OCI-LY7 (cell line): ENCODE data around the gene GNAT3. TPM values are rescaled to one million over a fixed set of nuclear protein-coding genes. Genes with fewer than 3 reads are reported as not detected.

Experiments
- BruUV-seq: library from RNA; stranded (reverse); fragments of 400-500 nt; replicated peaks from 2 replicates; lab custom pipeline; 2021; lab: Mats Ljungman, UMichigan
- CTCF ChIA-PET: fragments of 300-600 bp; sonication (Branson Sonifier 250); formaldehyde crosslinking; loops from one replicate; lab custom pipeline; 2022; ENCODE audit warnings: antibody characterized with exemption; ENCODE audit not compliant: unreplicated experiment; lab: Charles Lee
- POLR2A ChIA-PET: fragments of 300-600 bp; sonication (Branson Sonifier 250); formaldehyde crosslinking; loops from one replicate; lab custom pipeline; 2022; ENCODE audit warnings: antibody characterized with exemption; lab: Charles Lee
- DNase-seq: peaks from one replicate; pipeline ENCODE4 v3.0.0-alpha.2; 2015; ENCODE audit warnings: low spot score
- H2AFZ ChIP-seq: fragments of 200-600 bp; sonication (generic), shearing (Covaris generic); 2 replicates; pipeline ENCODE4 v1.6.1; 2014; ENCODE audit warnings: mild to moderate bottlenecking, antibody characterized with exemption, low read length, moderate library complexity
- H3K27ac ChIP-seq: fragments of 200-600 bp; sonication (generic); 2 replicates; pipeline ENCODE4 v1.5.1; 2014; ENCODE audit warnings: mixed run types, low read depth, mild to moderate bottlenecking, moderate library complexity, low read length, inconsistent platforms; ENCODE audit not compliant: poor library complexity, severe bottlenecking
- H3K36me3 ChIP-seq: fragments of 200-600 bp; sonication (generic); 2 replicates; pipeline ENCODE4 v1.6.1; 2014; ENCODE audit warnings: mild to moderate bottlenecking, antibody characterized with exemption, low read length, moderate library complexity, mixed read lengths; ENCODE audit not compliant: insufficient read depth
- H3K4me1 ChIP-seq: fragments of 200-600 bp; sonication (generic); 2 replicates; pipeline ENCODE4 v1.5.1; 2014; ENCODE audit warnings: mild to moderate bottlenecking, low read length; ENCODE audit not compliant: insufficient read depth, poor library complexity, severe bottlenecking
- H3K4me2 ChIP-seq: fragments of 200-600 bp; sonication (generic); 2 replicates; pipeline ENCODE4 v1.6.1; 2014; ENCODE audit warnings: mild to moderate bottlenecking, low read length
- H3K4me3 ChIP-seq: fragments of 200-600 bp; sonication (generic); 2 replicates; pipeline ENCODE4 v1.5.1; 2014; ENCODE audit warnings: mild to moderate bottlenecking, low read depth, low read length; ENCODE audit not compliant: poor library complexity, severe bottlenecking
- H3K79me2 ChIP-seq: fragments of 200-600 bp; sonication (generic); 2 replicates; pipeline ENCODE4 v1.6.1; 2016; ENCODE audit warnings: low read depth, mild to moderate bottlenecking, low read length, moderate library complexity, mixed read lengths; ENCODE audit not compliant: insufficient read depth
- H3K9me2 ChIP-seq: fragments of 200-600 bp; sonication (generic); 2 replicates; pipeline ENCODE4 v1.6.1; 2016; ENCODE audit warnings: mild to moderate bottlenecking, low read length, mixed read lengths; ENCODE audit not compliant: insufficient read depth
- H3K9me3 ChIP-seq: fragments of 200-600 bp; sonication (generic); 2 replicates; pipeline ENCODE4 v1.6.1; 2014; ENCODE audit warnings: mild to moderate bottlenecking, mixed run types, low read length, mixed read lengths
- H4K20me1 ChIP-seq: fragments of 200-600 bp; sonication (generic); 2 replicates; pipeline ENCODE4 v1.6.1; 2014; ENCODE audit warnings: mild to moderate bottlenecking, antibody characterized with exemption, low read length, moderate library complexity, mixed read lengths; ENCODE audit not compliant: insufficient read depth
- EZH2phosphoT487 ChIP-seq: fragments of 200-600 bp; sonication (generic); IDR thresholded peaks from 2 replicates; pipeline ENCODE4 v1.6.1; 2018; ENCODE audit warnings: low read depth, borderline replicate concordance, mild to moderate bottlenecking, mixed run types, antibody characterized with exemption, low read length, moderate library complexity, mixed read lengths
- intact Hi-C: fragments of 100-400 bp; cut with micrococcal nuclease; formaldehyde crosslinking; loops from one replicate; pipeline ENCODE4 v1.10.0; 2022; ENCODE audit not compliant: unreplicated experiment
- total RNA-seq, 2 experiments: library from RNA; depleted of rRNA in 1 of 2; stranded (reverse); fragments of >200 nt in 1 of 2; shearing (Covaris generic) in 1 of 2; gene quantifications; 2 replicates each; pipeline ENCODE4 v1.2.3, GENCODE V29; 2014 to 2022
- TF ChIP-seq, protein P1 (sequence below): fragments of 200-600 bp; sonication (generic); conservative IDR thresholded peaks from 2 replicates; pipeline ENCODE4 v1.5.1; 2014; ENCODE audit warnings: mild to moderate bottlenecking, antibody characterized with exemption, low read length, moderate library complexity, mixed read lengths

The GNAT3 gene
- total RNA-seq, 2 experiments from 2014 or later: not detected

DNA sequence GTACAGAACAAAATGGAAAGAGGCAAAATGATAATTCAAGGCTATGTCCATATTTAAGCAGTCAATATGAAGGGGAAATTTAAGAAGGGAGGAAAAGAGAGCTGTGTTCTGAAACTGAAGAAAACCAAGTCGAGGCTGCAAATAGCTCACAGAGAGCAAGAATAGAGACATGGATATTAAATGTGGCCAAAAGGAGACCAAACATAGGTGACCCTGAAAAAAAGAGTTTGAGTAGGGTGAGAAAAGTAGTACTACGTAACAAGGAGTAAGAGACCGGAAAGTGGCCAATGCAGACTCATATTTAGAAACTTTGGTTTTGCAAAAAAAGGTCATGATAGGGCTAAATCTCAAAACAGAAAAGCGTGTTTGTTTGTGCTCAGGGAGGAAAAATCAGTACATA, 84.6 kb downstream of the GNAT3 start:
- Histone ChIP-seq H2AFZ (no peak overlapping the region), H3K9me2 (no peaks in the 10 kb centered on the region), H3K36me3 (no peaks in the 10 kb centered on the region), H3K4me1 (no peaks in the 10 kb centered on the region), H3K4me3 (no peak overlapping the region), H3K27ac (no peak overlapping the region), H3K4me2 (no peak overlapping the region), H3K79me2 (no peaks in the 10 kb centered on the region), H3K9me3 (no peaks in the 10 kb centered on the region), H4K20me1 (no peaks in the 10 kb centered on the region)
- BruUV-seq: no TSS peak
- TF ChIP-seq, protein P1, sequence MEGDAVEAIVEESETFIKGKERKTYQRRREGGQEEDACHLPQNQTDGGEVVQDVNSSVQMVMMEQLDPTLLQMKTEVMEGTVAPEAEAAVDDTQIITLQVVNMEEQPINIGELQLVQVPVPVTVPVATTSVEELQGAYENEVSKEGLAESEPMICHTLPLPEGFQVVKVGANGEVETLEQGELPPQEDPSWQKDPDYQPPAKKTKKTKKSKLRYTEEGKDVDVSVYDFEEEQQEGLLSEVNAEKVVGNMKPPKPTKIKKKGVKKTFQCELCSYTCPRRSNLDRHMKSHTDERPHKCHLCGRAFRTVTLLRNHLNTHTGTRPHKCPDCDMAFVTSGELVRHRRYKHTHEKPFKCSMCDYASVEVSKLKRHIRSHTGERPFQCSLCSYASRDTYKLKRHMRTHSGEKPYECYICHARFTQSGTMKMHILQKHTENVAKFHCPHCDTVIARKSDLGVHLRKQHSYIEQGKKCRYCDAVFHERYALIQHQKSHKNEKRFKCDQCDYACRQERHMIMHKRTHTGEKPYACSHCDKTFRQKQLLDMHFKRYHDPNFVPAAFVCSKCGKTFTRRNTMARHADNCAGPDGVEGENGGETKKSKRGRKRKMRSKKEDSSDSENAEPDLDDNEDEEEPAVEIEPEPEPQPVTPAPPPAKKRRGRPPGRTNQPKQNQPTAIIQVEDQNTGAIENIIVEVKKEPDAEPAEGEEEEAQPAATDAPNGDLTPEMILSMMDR: no peak
- no peak for TF ChIP-seq EZH2phosphoT487
- DNase-seq: no peak
- ChIA-PET CTCF (no interaction called here), POLR2A (no interaction called here)
- intact Hi-C loops: no loop called here

DNA sequence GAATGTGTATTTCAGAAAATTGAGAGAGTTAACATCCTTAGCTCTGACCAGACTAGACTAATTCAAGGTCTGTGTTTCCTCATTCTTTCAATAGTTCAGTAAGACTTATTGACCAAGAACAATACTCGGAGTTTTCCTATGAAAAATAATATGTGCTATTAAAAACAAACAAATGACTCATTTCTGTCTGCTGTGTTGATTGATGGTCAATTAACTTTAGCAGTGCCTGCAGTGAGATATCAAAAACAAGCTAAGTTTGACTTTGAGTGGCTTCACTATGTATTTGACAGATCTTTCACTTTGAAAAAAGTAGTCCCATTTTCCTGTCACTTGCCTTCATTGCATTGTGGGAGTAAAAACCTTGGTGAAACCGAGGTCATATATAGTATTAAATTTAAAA, 91.0 kb downstream of the GNAT3 start:
- BruUV-seq: no TSS peak
- Histone ChIP-seq H3K36me3 (no peaks in the 10 kb centered on the region), H4K20me1 (no peaks in the 10 kb centered on the region), H3K9me3 (no peaks in the 10 kb centered on the region), H3K79me2 (no peaks in the 10 kb centered on the region), H3K9me2 (no peaks in the 10 kb centered on the region), H2AFZ (no peak overlapping the region), H3K4me1 (no peaks in the 10 kb centered on the region), H3K27ac (no peak overlapping the region), H3K4me2 (no peak overlapping the region), H3K4me3 (no peak overlapping the region)
- CTCF ChIA-PET: no interaction called here
- intact Hi-C loops: no loop called here
- DNase-seq: no peak
- POLR2A ChIA-PET: interaction anchor here (1.0 kb wide), 1 partner anchor 21 kb away, joined by 3 read pairs; no protein-coding TSS in a partner anchor
- TF ChIP-seq, protein P1: no peak
- no peak for TF ChIP-seq EZH2phosphoT487

DNA sequence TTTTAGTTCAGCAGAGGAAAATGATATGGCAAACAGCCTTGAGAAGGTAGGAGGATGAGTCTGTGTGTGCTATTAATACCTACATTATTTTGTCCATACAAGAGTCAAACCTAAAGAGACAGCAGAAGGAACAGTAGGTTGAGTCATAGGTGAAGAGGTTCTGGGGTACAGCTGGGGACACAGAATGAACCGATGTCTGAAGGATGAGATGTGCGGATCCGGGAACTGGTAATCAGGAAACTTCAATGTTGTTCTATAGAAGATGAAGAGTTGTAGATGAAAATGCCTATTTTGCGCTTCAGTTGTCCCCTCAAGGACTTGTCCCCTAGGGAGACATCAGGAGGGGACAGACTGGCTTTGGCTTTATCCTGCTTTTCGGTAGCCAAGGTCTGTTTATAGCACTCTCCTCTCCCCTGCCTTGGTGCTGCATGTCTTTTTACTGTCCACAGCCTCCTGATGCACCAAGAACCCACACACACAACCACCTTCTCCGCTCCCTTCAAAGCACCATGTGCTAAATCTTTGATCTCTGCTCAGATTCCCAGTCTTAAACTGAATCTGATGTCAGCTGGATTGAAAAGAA, 94.6 kb downstream of the GNAT3 start:
- H3K27ac ChIP-seq: no peak overlapping the region
- H3K79me2 ChIP-seq: no peaks in the 10 kb centered on the region
- H2AFZ ChIP-seq: no peak overlapping the region
- no peaks in the 10 kb centered on the region for H3K9me2 ChIP-seq
- H3K9me3 ChIP-seq: no peaks in the 10 kb centered on the region
- intact Hi-C loops: no loop called here
- H3K36me3 ChIP-seq: no peaks in the 10 kb centered on the region
- H3K4me3 ChIP-seq: no peak overlapping the region
- no peak for DNase-seq
- H3K4me1 ChIP-seq: no peaks in the 10 kb centered on the region
- no TSS peak for BruUV-seq
- H4K20me1 ChIP-seq: no peaks in the 10 kb centered on the region
- CTCF ChIA-PET: no interaction called here
- TF ChIP-seq EZH2phosphoT487: no peak
- TF ChIP-seq, protein P1: no peak
- no peak overlapping the region for H3K4me2 ChIP-seq
- POLR2A ChIA-PET: no interaction called here
